GM21576 (cell line): ENCODE data around the gene CBLC.
"Not testable (repeated sequence)": the region's sequence is repeated elsewhere in the genome, so short reads cannot be mapped to it uniquely, and the experiment has no call there.

Source experiments
- ATAC-seq: cut with Tn5 transposase; IDR thresholded peaks from one replicate; pipeline ENCODE4 v1.9.1; 2021; ENCODE audit warnings: mild to moderate bottlenecking, moderate library complexity; ENCODE audit not compliant: unreplicated experiment

The CBLC gene

DNA sequence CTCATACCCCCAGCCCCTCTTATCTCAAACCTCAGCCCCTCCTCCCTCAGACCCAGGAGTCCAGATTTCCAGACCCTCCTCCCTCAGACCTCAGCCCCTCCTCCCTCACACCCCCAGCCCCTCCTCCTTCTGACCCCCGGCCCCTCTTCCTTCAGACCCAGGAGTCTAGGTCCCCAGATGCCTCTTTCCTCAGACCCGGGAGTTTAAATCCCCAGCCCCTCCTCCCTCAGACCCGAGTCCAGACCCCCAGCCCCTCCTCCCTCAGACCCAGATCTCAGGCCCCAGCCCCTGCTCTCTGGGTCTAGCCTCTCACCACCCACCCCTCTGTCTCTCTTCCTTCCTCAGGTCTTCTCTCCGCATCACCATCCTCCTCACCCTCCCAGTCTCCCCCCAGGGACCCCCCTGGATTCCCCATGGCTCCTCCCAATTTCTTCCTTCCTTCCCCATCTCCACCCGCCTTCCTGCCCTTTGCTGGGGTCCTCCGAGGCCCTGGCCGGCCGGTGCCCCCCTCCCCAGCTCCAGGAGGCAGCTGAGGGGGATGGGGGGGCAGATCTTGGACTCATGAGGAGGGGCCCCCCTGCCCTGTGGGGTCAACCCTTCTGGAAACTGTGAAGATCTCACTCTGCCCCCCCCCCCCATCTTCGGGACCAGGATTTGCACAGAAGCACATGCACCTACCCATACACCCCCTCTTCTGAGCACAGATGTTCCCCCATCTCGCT, 18.4 kb upstream of the CBLC start:
- ATAC-seq = no peak

- ATAC-seq = no peak
These were observed 15.7 kb upstream of the CBLC start for GRCh38 chr19:44762038-44762437.

DNA sequence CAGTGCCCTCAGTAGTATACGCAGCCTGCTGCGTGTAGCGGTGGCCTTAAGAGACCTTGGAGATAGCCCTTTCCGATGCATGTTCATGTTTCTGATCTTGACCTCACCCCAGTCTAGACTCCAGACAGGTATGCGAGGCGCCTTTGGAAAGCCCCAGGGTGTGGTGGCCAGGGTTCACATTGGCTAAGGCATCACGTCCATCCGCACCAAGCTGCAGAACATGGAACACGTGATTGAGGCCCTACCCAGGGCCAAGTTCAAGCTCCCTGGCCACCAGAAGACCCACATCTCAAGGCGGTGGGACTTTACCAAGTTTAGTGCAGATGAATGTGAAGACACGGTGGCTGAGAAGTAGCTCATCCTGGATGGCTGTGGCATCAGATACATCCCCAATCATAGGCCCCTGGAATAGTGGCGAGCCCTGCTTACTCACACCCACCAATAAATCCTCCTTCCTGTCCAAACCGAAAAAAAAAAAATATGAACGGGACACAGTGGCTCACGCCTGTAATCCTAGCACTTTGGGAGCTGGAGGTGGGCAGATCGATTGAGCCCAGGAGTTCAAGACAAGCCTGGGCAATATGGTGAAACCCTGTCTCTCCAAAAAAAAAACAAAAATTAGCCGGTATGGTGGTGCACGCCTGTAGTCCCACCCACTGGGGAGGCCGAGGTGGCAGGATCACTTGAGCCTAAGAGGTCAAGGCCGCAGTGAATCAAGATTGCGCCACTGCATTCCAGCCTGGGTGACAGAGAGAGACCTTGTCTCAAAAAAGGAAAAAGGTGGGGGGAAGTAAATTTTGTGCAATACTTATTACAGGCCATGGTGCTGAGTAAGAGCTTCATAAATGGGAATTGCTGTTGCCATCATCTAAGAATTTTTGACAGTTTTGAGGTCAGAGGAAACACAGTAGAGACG, 12.4 kb upstream of the CBLC start:
- no peak for ATAC-seq

GRCh38 chr19:44765949-44766335, 11.7 kb upstream of the CBLC start:
- ATAC-seq = no peak

DNA sequence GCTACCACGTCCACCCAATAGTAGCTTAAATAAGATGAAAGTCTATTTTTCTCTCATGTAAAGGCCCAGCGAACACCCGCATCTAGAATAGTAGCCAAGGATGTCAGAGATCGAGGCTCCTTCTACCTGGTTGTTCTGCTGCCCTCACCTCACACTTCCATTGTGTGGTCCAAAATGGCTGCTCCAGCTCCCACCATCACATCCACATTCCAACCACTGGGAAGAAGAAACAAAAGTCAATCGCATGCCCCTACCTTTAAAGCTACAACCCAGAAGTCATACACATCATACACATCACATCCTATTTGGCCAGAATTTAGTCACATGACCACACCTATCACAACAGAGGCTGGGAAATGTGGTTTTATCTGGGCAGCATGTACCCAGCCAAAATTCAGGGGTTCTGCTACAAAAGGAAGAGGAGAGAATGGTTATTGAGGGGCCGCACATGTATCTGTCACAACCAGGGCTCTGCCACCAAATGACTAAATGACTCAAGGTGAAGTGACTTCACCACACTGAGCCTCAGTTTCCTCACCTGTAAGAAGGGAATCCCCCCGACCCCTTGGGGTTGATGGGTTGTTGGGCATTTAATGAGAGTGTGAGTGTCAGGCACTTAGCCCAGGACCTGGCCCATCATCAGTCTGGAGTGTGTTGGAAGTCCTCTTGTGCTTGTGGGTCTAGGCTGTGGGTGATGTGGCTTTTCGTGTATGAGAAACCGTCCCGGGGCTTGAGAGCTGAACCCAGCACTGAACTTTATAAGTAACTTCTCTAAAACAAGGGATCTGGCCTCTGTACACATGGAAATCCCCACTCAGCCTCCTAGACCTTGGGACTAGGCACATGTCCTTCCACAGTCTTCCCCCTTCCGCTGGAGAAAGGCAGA, 10.2 kb upstream of the CBLC start:
- no peak for ATAC-seq

DNA sequence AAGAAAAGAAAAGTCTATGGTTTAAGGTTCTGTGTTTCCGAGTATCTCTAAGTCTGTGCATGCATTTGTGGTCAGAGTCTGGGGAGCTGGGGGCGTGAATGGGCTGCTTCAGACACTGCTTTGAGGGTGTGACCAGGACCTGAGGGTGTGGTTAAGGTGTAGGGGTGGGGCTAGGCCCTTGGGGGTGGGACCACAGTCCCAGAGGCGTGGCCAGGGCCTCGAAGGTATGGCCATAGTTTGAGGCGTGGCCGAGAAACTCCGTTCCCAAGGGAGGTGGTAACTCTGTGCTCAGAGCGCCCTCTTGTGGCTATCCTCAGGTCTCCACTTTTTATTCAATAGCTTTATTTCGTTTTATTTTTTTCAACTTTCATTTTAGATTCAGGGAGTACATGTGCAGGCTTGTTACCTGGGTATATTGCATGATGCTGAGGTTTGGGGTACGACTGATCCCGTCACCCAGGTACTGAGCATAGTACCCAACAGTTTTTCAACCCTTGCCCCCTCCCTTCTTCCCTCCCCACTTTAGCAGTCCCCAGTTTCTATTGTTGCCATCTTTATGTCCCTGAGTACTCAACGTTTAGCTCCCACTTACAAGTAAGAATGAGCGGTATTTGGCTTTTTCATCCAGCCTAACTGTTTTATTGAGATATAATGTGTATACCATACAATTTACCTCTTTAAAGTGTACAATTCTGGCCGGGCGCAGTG, 7.0 kb upstream of the CBLC start:
- peak; percentile 94 for ATAC-seq

- ATAC-seq = not testable (repeated sequence)
These were observed 5.5 kb upstream of the CBLC start for GRCh38 chr19:44772144-44772543.

- ATAC-seq = no peak
These were observed 4.7 kb upstream of the CBLC start for GRCh38 chr19:44772959-44773358.

GRCh38 chr19:44775676-44776240, 1.9 kb upstream of the CBLC start:
- no peak for ATAC-seq

DNA sequence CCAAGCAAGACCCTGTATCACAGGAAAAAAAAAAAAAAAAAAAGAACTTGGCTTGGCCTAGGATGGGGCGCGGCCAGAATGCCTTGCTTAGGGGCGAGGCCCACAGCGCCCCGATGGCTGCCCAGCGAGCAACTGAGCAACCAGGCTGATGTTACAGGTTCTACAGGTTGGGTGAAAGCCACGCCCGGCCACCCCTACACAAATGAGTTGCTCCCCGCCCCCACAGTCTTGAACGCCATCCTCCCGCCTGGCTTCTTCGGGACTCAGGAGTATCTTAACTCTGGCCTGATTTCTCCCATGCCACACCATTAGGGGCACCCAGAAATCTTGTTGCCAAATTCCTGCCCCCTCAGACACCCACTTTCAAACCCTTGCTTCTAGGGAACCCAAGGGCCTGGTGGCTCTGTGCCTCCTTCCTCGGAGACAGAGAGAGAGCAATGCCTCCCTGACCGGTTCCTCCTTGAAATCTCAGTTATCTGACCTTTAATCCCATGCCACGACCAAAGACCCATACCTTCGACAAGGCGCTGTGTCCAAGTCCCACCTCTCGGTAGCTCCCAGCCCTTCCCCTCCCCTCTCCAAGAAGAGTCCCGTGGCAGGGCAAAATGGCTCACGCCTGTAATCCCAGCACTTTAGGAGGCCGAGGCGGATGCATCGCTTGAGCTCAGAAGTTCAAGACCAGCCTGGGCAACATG, 1.1 kb upstream of the CBLC start:
- ATAC-seq = no peak

DNA sequence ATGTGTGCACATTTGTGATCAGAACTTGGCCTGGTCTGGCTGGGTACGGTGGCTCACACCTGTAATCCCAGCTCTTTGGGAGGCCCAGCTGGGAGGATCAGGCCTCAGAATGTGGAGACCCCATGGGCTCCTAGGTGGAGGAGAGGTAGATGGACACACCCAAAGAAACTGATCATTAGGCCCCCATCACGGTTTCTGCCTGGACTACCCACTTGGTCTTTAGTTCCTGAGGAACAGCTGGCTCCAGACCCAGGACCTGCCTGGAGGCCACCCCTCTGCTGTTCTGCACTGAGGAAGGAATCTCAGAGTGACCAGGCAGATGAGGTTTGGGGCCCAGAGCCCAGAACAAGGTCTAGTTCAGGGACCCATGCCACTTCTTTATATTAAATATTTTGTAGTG, 1.5 kb downstream of the CBLC start:
- no peak for ATAC-seq

- not testable (repeated sequence) for ATAC-seq
These were observed 4.0 kb downstream of the CBLC start for GRCh38 chr19:44781694-44782093.

DNA sequence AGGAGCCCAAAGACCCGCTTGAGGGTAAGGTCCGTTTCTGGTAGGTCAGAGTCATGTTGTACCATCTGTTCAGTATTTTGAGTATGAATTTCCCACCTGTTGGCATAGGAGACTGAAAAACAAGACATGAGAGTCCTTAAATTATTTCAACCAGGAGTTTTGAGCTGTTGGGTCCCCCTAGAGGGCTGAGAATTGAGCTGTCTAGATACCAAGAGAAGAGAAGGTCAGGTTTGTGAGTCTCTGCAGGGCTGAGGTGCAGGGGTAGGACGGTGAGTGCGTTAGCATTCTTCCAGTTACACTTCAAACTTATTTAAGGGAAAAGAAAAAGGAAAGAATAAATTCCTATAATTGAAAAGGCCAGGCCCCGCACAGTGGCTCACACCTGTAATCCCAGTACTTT, 5.0 kb downstream of the CBLC start:
- no peak for ATAC-seq

GRCh38 chr19:44783545-44783944, 5.9 kb downstream of the CBLC start:
- ATAC-seq = no peak

GRCh38 chr19:44785271-44785670, 7.6 kb downstream of the CBLC start:
- no peak for ATAC-seq

- ATAC-seq = no peak
These were observed 8.3 kb downstream of the CBLC start for GRCh38 chr19:44785993-44786392.

GRCh38 chr19:44788971-44789370, 11.3 kb downstream of the CBLC start:
- ATAC-seq = no peak

DNA sequence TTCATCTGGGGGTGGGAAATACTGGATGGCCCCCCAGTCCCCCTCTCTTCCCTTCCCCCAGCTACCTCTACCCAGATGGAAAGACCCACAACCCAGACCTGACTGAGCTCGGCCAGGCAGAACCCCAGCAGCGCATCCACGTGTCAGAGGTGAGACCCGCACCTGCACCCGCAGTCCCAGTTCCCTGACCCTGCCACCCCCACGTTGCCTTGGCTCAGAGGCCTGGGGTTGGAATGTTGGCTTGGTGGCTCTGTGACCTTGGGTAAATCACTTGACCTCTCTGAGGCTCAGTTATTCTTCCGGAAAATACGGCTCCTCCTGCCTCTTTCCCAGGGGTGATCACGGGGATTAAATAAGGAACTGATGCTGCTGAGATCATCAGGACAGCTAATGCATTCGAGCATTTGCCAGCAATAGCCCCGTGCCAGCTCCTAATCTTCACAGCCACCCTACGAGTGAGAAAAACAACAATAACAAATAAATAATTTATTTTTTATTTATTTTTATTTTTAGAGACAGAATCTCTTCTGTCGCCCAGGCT, 12.3 kb downstream of the CBLC start:
- no peak for ATAC-seq

DNA sequence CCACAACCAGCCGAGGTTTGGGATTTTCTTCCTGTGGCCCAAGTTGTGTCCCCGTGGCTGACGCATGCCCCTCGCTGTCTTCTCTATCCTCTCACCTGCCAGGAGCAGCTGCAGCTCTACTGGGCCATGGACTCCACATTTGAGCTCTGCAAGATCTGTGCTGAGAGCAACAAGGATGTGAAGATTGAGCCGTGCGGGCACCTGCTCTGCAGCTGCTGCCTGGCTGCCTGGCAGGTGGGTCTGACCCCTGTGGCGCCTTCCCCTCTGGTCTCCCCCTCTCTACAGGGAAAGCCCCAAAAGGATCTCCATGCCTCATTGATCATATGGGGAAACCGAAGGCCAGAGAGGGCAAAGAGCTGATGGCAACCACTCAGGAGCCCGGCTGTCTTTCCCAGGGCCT, 14.6 kb downstream of the CBLC start:
- no peak for ATAC-seq
